Adrenal gland (tissue), 5 donors: ENCODE results near the gene RAB11FIP5.

Source experiments
- POLR2A ChIP-seq, 2 donors: fragments of 450-650 bp; IDR thresholded peaks; one replicate each; pipeline ENCODE4 v1.6.1; 2017; ENCODE audit warnings: antibody characterized with exemption in 2 of 2, mild to moderate bottlenecking in 2 of 2, moderate library complexity in 1 of 2
- TF ChIP-seq, protein P1 (sequence below), 6 experiments: fragments of 450-650 bp in 4 of 6; fragments of 200-600 bp in 2 of 6; sonication (generic) in 1 of 6; IDR thresholded peaks; 1 replicate in 5 of 6; 2 replicates in 1 of 6; pipeline versions ENCODE4 v1.5.1 to v1.8.0; 2016 to 2021; ENCODE audit warnings: antibody characterized with exemption in 6 of 6, mild to moderate bottlenecking in 2 of 6, moderate library complexity in 1 of 6
- donor health status: DM: no; HTN: no; CAD: no.

DNA sequence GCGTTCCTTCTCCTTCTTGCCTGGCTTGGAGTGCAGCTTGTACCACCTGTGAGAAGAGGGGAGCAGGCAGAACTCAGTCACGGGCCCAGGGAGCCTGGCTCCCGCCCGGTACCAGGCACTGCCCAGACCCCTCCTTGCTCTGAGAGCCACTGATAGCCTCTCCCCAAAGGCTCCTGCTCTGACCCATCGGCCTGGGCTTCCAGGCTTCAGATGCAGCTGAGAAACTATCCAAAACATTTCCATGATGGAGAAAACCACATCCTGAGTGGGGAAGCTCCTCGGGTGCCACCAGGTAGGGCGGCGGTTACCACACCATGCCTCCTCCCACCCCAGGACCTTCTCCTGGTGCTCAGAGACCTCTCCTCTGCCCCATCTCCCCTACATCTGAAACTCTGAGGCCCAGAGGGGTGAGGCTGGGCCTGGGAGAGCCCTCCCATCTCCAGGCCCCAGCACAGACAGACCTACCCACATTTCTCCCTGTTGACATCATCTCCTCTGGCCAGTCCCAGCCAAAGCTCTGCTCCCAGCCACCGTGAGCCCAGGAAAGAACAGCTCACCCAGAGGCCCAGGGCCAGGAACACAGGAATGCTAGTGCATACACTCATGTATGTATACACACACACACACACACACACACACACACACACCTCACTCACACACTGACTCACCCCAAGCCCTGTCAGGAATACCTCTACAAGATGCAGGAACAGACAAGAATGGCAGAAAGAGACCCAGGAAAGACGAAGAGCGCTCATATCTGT lies 23.3 kb downstream of the RAB11FIP5 start:
- TF ChIP-seq, protein P1, sequence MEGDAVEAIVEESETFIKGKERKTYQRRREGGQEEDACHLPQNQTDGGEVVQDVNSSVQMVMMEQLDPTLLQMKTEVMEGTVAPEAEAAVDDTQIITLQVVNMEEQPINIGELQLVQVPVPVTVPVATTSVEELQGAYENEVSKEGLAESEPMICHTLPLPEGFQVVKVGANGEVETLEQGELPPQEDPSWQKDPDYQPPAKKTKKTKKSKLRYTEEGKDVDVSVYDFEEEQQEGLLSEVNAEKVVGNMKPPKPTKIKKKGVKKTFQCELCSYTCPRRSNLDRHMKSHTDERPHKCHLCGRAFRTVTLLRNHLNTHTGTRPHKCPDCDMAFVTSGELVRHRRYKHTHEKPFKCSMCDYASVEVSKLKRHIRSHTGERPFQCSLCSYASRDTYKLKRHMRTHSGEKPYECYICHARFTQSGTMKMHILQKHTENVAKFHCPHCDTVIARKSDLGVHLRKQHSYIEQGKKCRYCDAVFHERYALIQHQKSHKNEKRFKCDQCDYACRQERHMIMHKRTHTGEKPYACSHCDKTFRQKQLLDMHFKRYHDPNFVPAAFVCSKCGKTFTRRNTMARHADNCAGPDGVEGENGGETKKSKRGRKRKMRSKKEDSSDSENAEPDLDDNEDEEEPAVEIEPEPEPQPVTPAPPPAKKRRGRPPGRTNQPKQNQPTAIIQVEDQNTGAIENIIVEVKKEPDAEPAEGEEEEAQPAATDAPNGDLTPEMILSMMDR (IDR thresholded peaks at IDR 0.05) = no peak
- no peak for TF ChIP-seq POLR2A (IDR thresholded peaks at IDR 0.05)
